ENCODE measurements around the gene SHKBP1. TPM values are rescaled to one million over a fixed set of nuclear protein-coding genes. Genes with fewer than 3 reads are reported as not detected.
A peak's percentile ranks its signal among the peaks of the same experiment; 100 is the strongest.

Gene SHKBP1
- total and polyA plus RNA-seq, 9 of the 15 experiments (the other 6 are each of a cell fraction or from before 2014, with no cell fraction given): 1.2 to 58.1 (median 22.3) TPM

DNA sequence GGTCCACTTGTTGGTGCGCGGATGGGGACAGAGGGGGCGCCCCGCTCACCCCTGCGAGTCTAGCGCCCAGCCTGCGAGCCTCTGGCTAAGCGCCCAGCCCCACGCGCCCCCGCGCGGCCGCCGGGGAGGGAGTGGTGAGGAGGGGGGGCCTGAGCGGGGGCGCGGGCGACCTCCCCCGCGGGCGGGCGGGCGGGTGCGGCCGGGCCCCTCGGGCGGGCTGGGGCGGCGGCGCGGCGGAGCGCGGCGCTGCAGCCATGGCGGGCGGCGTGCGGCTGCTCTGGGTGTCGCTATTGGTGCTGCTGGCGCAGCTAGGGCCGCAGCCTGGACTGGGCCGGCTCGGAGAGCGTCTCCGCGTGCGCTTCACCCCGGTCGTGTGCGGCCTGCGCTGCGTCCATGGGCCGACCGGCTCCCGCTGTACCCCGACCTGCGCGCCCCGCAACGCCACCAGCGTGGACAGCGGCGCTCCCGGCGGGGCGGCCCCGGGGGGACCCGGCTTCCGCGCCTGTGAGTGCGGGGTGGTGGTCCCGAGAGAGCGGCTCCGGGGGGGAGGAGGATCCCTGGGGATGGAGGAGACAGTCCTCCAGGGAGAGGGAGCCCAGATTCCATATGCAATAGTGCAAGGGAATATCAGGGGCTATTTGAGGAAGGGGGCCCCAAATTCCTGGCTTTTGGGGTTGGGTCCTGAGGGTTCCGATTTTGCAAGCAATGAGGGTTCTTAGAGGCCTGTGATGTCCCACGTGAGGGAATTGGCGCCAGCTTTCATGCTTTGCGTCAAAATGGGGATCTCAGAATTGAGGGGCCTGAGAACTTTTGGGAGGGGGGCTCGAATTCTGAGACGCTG is 24.7 kb downstream of the SHKBP1 start, which contains the start of gene LTBP4 (continued):
- TF ChIP-seq, protein P1, sequence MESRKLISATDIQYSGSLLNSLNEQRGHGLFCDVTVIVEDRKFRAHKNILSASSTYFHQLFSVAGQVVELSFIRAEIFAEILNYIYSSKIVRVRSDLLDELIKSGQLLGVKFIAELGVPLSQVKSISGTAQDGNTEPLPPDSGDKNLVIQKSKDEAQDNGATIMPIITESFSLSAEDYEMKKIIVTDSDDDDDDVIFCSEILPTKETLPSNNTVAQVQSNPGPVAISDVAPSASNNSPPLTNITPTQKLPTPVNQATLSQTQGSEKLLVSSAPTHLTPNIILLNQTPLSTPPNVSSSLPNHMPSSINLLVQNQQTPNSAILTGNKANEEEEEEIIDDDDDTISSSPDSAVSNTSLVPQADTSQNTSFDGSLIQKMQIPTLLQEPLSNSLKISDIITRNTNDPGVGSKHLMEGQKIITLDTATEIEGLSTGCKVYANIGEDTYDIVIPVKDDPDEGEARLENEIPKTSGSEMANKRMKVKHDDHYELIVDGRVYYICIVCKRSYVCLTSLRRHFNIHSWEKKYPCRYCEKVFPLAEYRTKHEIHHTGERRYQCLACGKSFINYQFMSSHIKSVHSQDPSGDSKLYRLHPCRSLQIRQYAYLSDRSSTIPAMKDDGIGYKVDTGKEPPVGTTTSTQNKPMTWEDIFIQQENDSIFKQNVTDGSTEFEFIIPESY (CRISPR knock-in tag; IDR thresholded peaks at IDR 0.05): no peak
- no peak for TF ChIP-seq LARP7 (IDR thresholded peaks at IDR 0.05)
- no peak for TF ChIP-seq ZNF133 (CRISPR knock-in tag; IDR thresholded peaks at IDR 0.05)
- peak; percentile 71 to 87; a peak in 2 of 4 replicates for TF ChIP-seq MAZ (CRISPR knock-in tag; conservative IDR thresholded peaks at IDR 0.05 in 1 of 2, IDR thresholded peaks at IDR 0.05 in 1 of 2)
- TF ChIP-seq, protein P2, sequence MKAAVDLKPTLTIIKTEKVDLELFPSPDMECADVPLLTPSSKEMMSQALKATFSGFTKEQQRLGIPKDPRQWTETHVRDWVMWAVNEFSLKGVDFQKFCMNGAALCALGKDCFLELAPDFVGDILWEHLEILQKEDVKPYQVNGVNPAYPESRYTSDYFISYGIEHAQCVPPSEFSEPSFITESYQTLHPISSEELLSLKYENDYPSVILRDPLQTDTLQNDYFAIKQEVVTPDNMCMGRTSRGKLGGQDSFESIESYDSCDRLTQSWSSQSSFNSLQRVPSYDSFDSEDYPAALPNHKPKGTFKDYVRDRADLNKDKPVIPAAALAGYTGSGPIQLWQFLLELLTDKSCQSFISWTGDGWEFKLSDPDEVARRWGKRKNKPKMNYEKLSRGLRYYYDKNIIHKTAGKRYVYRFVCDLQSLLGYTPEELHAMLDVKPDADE (conservative IDR thresholded peaks at IDR 0.05; ENCODE audit: control insufficient read depth, low read depth, low read length): no peak
- no peak for TF ChIP-seq C11orf30 (IDR thresholded peaks at IDR 0.05; ENCODE audit: low read depth)
- TF ChIP-seq SAFB (IDR thresholded peaks at IDR 0.05; ENCODE audit: borderline replicate concordance, low read depth, low read length): 0 out of 2 replicates have a peak, but pooled peaks have one; percentile 54
- TF ChIP-seq ETV6 (IDR thresholded peaks at IDR 0.05; ENCODE audit: borderline replicate concordance in 1 of 2, low read depth in 2 of 2, low read length in 1 of 2): no peak
- TF ChIP-seq ETV6 (CRISPR knock-in tag; IDR thresholded peaks at IDR 0.05; ENCODE audit: borderline replicate concordance): no peak
- TF ChIP-seq RCOR1 (IDR thresholded peaks at IDR 0.05; ENCODE audit: borderline replicate concordance in 1 of 2, low read depth in 2 of 2, low read length in 2 of 2): peak in 1 of 2 experiments; percentile 54; a peak in 1 of 4 replicates
- no peak for TF ChIP-seq EWSR1 (IDR thresholded peaks at IDR 0.05; ENCODE audit: borderline replicate concordance, low read depth, partially characterized antibody)
- TF ChIP-seq KDM5B (IDR thresholded peaks at IDR 0.05; ENCODE audit: insufficient replicate concordance, low read depth, low read length): peak; percentile 49
- TF ChIP-seq MCM5 (IDR thresholded peaks at IDR 0.05; ENCODE audit: low read depth): no peak
- no peak for TF ChIP-seq CREBBP (IDR thresholded peaks at IDR 0.05; ENCODE audit: low read depth, low read length)
- 0 out of 2 replicates have a peak, but pooled peaks have one; percentile 14 for TF ChIP-seq STAG1 (CRISPR knock-in tag; IDR thresholded peaks at IDR 0.05; ENCODE audit: borderline replicate concordance)
- no peak for TF ChIP-seq IRF2 (CRISPR knock-in tag; IDR thresholded peaks at IDR 0.05)
- no peak for TF ChIP-seq MCM7 (IDR thresholded peaks at IDR 0.05)
- TF ChIP-seq NCOA1 (IDR thresholded peaks at IDR 0.05; ENCODE audit: low read depth): no peak
- peak; percentile 89 for TF ChIP-seq HNRNPLL (IDR thresholded peaks at IDR 0.05; ENCODE audit: low read depth, low read length, poor library complexity, severe bottlenecking)
- TF ChIP-seq HMGN3 (IDR thresholded peaks at IDR 0.05; ENCODE audit: borderline replicate concordance, extremely low read depth, insufficient read length, low read depth, low read length): peak; percentile 77
- TF ChIP-seq, protein P3, sequence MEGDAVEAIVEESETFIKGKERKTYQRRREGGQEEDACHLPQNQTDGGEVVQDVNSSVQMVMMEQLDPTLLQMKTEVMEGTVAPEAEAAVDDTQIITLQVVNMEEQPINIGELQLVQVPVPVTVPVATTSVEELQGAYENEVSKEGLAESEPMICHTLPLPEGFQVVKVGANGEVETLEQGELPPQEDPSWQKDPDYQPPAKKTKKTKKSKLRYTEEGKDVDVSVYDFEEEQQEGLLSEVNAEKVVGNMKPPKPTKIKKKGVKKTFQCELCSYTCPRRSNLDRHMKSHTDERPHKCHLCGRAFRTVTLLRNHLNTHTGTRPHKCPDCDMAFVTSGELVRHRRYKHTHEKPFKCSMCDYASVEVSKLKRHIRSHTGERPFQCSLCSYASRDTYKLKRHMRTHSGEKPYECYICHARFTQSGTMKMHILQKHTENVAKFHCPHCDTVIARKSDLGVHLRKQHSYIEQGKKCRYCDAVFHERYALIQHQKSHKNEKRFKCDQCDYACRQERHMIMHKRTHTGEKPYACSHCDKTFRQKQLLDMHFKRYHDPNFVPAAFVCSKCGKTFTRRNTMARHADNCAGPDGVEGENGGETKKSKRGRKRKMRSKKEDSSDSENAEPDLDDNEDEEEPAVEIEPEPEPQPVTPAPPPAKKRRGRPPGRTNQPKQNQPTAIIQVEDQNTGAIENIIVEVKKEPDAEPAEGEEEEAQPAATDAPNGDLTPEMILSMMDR (IDR thresholded peaks at IDR 0.05 in 2 of 3, conservative IDR thresholded peaks at IDR 0.05 in 1 of 3; ENCODE audit: insufficient read depth in 2 of 3, low read depth in 1 of 3, low read length in 3 of 3): peak in 2 of 3 experiments; percentile 63 to 91; a peak in 4 of 6 replicates
- TF ChIP-seq PRPF4 (IDR thresholded peaks at IDR 0.05; ENCODE audit: insufficient read depth, low read depth, low read length, poor library complexity, severe bottlenecking): no peak

Measured in K562 (cell line).